Measurements from ENCODE around the gene YBX3.
"Not testable (repeated sequence)": the region's sequence is repeated elsewhere in the genome, so short reads cannot be mapped to it uniquely, and the experiment has no call there.

YBX3 gene

GRCh38 chr12:10722905-10723746 is at the start of gene YBX3:
YBX3 (minus strand) TSS chr12:10723323; CDS start chr12:10723111, 212 bp downstream.
- peak in 1 of 2 experiments; percentile 16 for DNase-seq

GRCh38 chr12:10771132-10771733 is 48.1 kb upstream of the YBX3 start:
- DNase-seq = peak; percentile 11 to 24

DNA sequence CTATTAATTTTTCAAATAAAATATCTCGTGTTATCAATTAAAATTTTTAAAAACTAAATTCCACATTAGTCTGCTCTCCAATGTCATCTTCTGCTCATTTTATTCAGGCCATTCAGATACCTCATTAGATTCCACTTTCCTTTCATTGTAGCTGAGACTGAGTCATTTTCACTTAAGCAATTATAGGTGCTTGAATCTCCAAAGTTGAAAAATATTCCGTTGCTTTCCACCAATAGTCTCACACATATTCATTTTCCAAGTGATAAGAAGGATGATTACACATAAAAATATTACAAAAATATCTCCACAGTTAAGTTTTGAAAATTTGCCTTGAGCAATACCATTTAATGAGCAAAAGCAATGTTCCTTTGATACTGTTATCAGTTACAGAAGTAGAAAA is 36.5 kb upstream of the YBX3 start:
- no peak for DNase-seq

DNA sequence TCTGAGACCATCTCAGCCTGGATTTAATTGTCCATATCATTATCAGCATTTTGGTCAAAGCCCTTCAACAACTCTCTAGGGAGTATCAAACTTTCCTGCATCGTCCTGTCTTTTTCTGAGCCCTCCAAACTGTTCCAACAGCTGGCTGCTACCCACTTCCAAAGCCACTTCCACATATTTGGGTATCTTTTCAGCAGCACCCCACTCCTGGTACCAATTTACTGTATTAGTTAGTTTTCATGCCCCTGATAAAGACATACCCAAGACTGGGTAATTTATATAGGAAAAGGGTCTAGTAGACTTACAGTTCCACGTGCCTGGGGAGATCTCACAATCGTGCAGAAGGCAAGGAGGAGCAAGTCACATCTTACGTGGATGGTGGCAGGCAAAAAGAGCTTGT is 33.1 kb upstream of the YBX3 start:
- no peak for DNase-seq

GRCh38 chr12:10753059-10753458 is 29.9 kb upstream of the YBX3 start:
- no peak for DNase-seq

DNA sequence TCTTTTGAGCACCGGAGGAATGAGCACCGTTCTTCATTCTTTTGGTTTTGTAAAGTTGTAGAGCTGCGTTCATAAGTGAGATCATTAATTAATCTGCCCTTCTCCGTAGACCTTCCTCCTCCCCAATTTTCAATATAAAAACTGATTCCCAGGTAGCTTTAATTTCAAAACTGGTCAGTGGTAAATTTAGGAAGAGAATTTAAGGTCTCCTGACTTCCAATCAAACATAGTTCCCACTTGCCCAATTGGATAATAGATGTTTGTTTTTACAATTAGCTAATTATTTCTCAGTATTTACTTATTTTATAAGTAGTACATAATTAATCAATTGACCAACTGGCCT is 27.2 kb upstream of the YBX3 start:
- DNase-seq = no peak

DNA sequence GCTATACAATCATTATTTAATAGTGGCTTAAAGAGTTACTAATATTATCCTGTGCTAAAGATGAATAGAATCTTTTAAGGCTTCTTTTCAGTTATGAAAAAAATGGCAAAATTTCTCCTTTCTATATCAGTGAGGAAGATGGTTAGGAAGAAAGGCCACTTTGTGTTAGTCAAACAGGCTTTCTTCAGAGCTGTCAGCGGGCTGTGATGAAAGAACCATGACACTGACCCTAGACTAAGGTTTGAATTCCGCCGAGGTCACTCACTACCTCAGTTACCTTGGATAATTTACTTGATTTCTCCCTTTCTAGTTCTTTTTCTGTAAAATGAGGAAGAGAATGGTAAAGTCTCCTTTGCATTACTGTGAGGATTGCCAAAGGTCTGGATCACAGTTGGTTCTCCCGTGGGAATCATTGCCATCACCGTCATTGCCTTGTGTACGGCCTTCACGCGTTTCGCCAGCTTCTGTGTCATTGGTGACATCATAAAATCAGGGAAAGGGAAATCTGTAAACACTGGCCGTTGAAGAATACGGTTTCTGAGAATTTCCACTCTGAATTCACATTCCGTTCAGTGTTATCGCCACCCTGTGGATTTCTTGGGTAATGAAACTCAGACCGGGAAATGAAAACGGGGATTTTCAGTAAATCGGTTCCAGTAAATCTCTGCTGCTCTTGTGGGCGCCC is 26.7 kb upstream of the YBX3 start:
- DNase-seq = peak; percentile 55 to 56

- no peak for DNase-seq
Measured at GRCh38 chr12:10747730-10748129, 24.6 kb upstream of the YBX3 start.

DNA sequence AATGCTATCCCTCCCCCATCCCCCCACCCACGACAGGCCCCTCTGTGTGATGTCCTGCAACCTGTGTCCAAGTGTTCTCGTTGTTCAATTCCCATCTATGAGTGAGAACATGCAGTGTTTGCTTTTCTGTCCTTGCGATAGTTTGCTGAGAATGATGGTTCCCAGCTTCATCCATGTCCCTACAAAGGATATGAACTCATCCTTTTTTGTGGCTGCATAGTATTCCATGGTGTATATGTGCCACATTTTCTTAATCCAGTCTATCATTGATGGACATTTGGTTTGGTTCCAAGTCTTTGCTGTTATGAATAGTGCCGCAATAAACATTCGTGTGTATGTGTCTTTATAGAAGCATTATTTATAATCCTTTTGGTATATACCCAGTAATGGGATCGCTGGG is 20.3 kb upstream of the YBX3 start:
- not testable (repeated sequence) for DNase-seq

DNA sequence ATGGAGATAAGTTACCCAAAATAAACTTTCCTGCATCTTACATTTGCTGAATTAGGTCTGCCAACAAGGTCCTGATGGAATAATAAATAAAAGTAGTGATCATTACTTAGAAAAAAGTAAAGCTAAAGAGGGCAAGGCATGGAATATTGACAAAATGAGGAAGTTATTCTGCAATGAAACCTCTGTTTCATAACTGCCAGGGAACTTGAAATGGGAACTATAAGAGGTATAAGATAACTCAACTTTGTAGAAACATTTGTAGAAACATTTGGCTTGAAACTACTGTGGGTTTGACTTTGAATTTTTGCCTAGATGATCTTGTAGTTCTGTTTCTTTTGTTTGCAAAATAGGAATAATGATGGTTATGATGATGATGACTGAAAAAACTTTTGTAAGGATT is 18.7 kb upstream of the YBX3 start:
- no peak for DNase-seq

- DNase-seq = no peak
Measured at GRCh38 chr12:10740182-10740581, 17.1 kb upstream of the YBX3 start.

- no peak for DNase-seq
Measured at GRCh38 chr12:10739157-10740118, 16.3 kb upstream of the YBX3 start.

- DNase-seq = no peak
Measured at GRCh38 chr12:10737249-10737648, 14.1 kb upstream of the YBX3 start.

- no peak for DNase-seq
Measured at GRCh38 chr12:10736463-10736862, 13.3 kb upstream of the YBX3 start.

GRCh38 chr12:10735428-10735827 is 12.3 kb upstream of the YBX3 start:
- no peak for DNase-seq

DNA sequence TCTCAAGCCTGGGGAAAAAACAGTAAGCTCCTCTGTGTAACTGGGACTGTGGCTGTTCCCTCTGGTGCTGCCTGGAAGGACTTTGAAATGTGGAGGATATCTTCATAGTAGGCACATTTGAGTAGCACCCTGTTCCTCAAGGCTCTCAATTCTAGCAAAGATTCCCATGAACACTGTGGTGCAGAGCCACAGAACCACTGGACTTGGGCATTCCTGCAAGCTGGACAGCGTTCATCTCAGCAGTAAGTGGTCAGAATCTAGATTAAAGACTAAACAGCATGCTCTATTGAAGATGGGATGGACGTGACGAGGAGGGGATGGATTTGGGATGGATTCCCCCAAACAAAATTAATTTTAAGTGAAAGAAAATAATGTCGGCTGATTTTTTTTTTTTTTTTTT is 9.4 kb upstream of the YBX3 start:
- DNase-seq = no peak

- no peak for DNase-seq
Measured at GRCh38 chr12:10732066-10732465, 8.9 kb upstream of the YBX3 start.

DNA sequence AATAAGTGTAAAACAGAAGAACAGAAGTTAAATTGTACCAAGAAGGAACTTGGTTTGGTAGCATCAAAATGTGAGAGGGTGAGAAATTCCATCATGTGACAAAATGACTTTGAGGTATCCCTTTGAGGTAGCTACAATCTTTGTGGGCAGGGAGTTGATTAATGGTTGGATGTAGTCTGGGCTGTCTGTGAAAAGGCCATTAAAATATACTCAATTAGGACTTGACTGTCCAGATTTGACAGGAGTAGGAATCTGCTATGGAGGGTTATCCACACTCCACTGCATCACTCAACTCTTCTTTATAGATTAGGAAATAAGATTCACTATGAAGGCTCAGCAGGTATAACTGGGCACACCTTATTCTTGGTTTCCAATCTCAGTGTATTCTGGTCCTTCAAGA is 7.4 kb upstream of the YBX3 start:
- DNase-seq = no peak

- no peak for DNase-seq
Measured at GRCh38 chr12:10728091-10728490, 5.0 kb upstream of the YBX3 start.

GRCh38 chr12:10726945-10727344 is 3.8 kb upstream of the YBX3 start:
- no peak for DNase-seq

- DNase-seq = no peak
Measured at GRCh38 chr12:10725003-10725402, 1.9 kb upstream of the YBX3 start.

- DNase-seq = no peak
Measured at GRCh38 chr12:10722502-10722904, 620 bp downstream of the YBX3 start.

All from NCI-H1930 (cell line).